Endothelial cell (in vitro differentiated cells): ENCODE results near the gene C13orf42. TPM values are rescaled to one million over a fixed set of nuclear protein-coding genes. Genes with fewer than 3 reads are reported as not detected.
"Not testable (repeated sequence)": the region's sequence is repeated elsewhere in the genome, so short reads cannot be mapped to it uniquely, and the experiment has no call there.

Experiments
- DNase-seq: peaks from one replicate; pipeline ENCODE4 v3.0.0; 2021; ENCODE audit warnings: low spot score
- H3K27ac Mint-ChIP-seq: one replicate; pipeline ENCODE4 v1.8.0; 2021; ENCODE audit warnings: mixed read lengths, inconsistent platforms; ENCODE audit not compliant: unreplicated experiment
- H3K27me3 Mint-ChIP-seq: one replicate; pipeline ENCODE4 v1.8.0; 2021; ENCODE audit warnings: mild to moderate bottlenecking, moderate library complexity, mixed read lengths, inconsistent platforms; ENCODE audit not compliant: unreplicated experiment
- H3K36me3 Mint-ChIP-seq: one replicate; pipeline ENCODE4 v1.8.0; 2021; ENCODE audit warnings: mild to moderate bottlenecking, low read depth, mixed read lengths, inconsistent platforms; ENCODE audit not compliant: unreplicated experiment
- H3K4me1 Mint-ChIP-seq: one replicate; pipeline ENCODE4 v1.8.0; 2021; ENCODE audit warnings: mild to moderate bottlenecking, mixed read lengths, inconsistent platforms; ENCODE audit not compliant: unreplicated experiment
- H3K4me3 Mint-ChIP-seq: one replicate; pipeline ENCODE4 v1.8.0; 2021; ENCODE audit warnings: mild to moderate bottlenecking, mixed read lengths, inconsistent platforms; ENCODE audit not compliant: unreplicated experiment
- H3K9me3 Mint-ChIP-seq: one replicate; pipeline ENCODE4 v1.8.0; 2021; ENCODE audit warnings: mixed read lengths, inconsistent platforms; ENCODE audit not compliant: unreplicated experiment
- CTCF ChIP-seq: fragments of 200-600 bp; sonication (generic); IDR thresholded peaks from one replicate; pipeline ENCODE4 v1.5.0; 2021; ENCODE audit warnings: antibody characterized with exemption; ENCODE audit not compliant: unreplicated experiment
- total RNA-seq: library from RNA; stranded (reverse); fragmentation: NEBNext Ultra II Directional; extraction: Animal tissue kit (Norgen Biotek cat#: 25700); gene quantifications from one replicate; pipeline ENCODE4 v1.2.1, GENCODE V29; 2021; ENCODE audit not compliant: unreplicated experiment

The C13orf42 gene
- total RNA-seq, 1 donor from 2014 or later, result 0.21 TPM

GRCh38 chr13:51083706-51084105, 27.4 kb downstream of the C13orf42 start:
- Mint-ChIP-seq H3K4me1 (no peaks in the 10 kb centered on the region), H3K36me3 (no peaks in the 10 kb centered on the region), H3K27ac (no peak overlapping the region), H3K9me3 (no peaks in the 10 kb centered on the region), H3K4me3 (no peak overlapping the region), H3K27me3 (no peaks in the 10 kb centered on the region)
- DNase-seq, result no peak
- no peak for TF ChIP-seq CTCF

DNA sequence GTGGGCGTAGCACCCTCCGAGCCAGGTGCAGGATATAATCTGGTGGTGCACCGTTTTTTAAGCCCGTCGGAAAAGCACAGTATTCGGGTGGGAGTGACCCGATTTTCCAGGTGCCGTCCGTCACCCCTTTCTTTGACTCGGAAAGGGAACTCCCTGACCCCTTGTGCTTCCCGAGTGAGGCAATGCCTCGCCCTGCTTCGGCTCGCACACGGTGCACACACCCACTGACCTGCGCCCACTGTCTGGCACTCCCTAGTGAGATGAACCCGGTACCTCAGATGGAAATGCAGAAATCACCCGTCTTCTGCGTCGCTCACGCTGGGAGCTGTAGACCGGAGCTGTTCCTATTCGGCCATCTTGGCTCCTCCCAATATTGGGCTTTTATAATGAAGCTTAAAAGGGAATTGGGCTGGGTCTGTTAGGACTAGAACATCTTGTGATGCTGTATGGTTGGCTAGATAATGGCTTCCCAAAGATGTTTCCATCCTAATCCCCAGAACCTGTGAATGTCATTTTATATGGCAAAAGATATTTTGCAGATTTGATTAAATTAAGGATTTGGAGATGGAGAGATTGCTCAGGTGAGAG, 30.5 kb downstream of the C13orf42 start:
- H3K9me3 Mint-ChIP-seq, H3K36me3 Mint-ChIP-seq, H3K4me3 Mint-ChIP-seq: not testable (repeated sequence)

DNA sequence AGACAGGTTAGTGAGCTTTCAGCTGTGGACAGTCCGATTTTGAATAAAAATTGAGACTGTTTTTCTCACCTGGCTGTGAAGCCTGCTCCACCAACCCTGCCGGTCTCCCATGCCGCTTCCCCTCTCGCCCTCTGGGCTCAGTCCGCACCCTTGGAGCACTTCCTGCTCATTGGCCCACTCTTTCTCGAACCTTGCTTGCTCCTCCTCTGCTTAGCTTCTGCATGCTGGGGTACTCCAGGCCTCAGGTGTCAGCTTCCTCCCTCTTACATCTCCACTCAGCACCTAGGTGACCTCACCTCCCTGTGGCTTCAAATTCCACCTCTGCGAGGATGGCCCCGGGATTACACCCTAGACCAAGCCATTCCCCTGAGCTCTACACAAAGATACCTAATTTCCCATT, 39.6 kb downstream of the C13orf42 start:
- Mint-ChIP-seq H3K27me3 (no peaks in the 10 kb centered on the region), H3K9me3 (no peaks in the 10 kb centered on the region), H3K36me3 (no peaks in the 10 kb centered on the region), H3K27ac (no peak overlapping the region), H3K4me1 (no peaks in the 10 kb centered on the region), H3K4me3 (no peak overlapping the region)
- no peak for TF ChIP-seq CTCF
- no peak for DNase-seq

More for the DNA sequence above, 30.5 kb downstream of the C13orf42 start:
- H3K4me1 Mint-ChIP-seq, DNase-seq, H3K27ac Mint-ChIP-seq, H3K27me3 Mint-ChIP-seq: not testable (repeated sequence)

DNA sequence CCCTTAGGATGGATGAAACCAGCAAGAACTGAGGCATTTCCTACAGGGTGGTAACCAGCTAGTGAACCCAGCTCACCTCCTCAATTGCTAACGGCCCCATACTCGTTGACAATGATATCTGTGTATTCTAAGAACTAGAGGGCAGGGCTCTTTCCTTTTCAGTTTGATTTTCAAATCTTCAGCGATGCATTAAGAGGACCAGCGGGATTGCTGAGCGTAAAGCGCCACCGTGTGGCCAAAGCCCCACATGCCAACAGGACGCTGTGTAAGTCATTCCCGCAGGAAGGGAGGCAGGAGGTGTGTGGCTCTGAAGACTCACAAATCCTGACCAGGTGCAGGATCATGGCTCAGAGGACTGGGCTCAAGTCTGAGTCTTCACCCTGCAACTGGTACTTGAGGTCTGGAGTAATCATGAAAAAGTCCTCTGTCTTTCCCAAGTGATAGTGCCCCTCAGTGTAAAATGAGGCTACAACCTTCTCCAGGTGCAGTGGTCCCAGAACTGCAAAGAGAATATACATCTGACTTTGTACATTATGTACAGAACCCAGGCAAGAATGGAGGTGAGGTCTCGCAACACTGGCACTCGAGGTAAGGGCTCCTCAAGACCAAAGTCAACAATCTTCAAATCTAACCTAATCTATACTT, 40.9 kb downstream of the C13orf42 start:
- no peak overlapping the region for H3K27ac Mint-ChIP-seq
- H3K36me3 Mint-ChIP-seq, result no peaks in the 10 kb centered on the region
- no peak overlapping the region for H3K4me3 Mint-ChIP-seq
- peak; percentile 94 for TF ChIP-seq CTCF
- no peaks in the 10 kb centered on the region for H3K9me3 Mint-ChIP-seq
- no peaks in the 10 kb centered on the region for H3K4me1 Mint-ChIP-seq
- no peaks in the 10 kb centered on the region for H3K27me3 Mint-ChIP-seq
- peak; percentile 87 for DNase-seq

DNA sequence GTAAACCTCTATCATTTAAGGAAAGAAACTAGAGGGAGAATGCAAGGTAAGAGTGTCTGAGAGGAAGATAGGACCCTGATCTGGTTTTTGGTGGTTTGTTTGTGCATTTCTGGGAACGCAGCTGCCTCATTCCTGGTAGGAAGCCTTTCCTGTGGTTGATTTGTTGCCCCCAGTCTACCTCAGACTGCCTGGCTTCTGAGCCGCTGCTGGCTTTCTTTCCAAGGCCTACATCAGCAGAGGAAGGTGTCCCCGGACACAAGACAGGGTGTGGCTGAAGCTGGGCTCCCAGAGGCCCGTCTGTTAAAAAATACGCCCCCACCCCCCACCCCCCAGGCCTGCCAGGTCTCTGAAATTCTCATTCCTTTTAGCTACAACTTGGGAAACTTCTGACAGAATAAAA, 42.6 kb downstream of the C13orf42 start:
- TF ChIP-seq CTCF, result no peak
- Mint-ChIP-seq H3K9me3 (no peaks in the 10 kb centered on the region), H3K27ac (no peak overlapping the region), H3K36me3 (no peaks in the 10 kb centered on the region), H3K4me1 (no peaks in the 10 kb centered on the region), H3K4me3 (no peak overlapping the region), H3K27me3 (no peaks in the 10 kb centered on the region)
- DNase-seq, result no peak
